NCI-H446 treated with DMSO at 0.1 percent for 48 hours (cell line): Measurements from ENCODE around the gene ARL13A.
"Not testable (repeated sequence)": the region's sequence is repeated elsewhere in the genome, so short reads cannot be mapped to it uniquely, and the experiment has no call there.

Experiments
- DNase-seq: peaks from one replicate; lab custom pipeline; 2025; lab: John Stamatoyannopoulos, UW

The ARL13A gene

DNA sequence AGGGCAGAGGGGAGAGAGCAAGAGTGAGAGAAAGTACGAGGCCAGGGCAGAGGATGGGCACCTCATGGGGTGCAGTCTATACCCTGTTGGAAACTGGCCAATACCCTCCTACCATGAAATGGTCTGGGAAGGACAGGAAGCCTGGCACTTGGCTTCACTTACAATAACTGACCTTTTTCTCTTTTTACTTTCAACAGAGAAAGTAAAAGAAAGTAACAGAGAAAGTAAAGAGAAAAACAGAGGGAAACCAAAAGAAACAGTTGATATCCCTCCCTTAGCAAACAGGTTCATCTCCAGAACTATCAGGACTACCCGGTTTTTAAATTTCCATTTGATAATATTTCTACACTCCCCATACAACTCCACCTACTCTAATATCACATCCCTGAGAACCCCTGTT lies 20.6 kb downstream of the ARL13A start:
- DNase-seq: no peak

- DNase-seq: no peak
These were observed 25.1 kb downstream of the ARL13A start for GRCh38 chrX:100994352-100995281.

GRCh38 chrX:100995469-100995868 lies 26.0 kb downstream of the ARL13A start:
- no peak for DNase-seq

DNA sequence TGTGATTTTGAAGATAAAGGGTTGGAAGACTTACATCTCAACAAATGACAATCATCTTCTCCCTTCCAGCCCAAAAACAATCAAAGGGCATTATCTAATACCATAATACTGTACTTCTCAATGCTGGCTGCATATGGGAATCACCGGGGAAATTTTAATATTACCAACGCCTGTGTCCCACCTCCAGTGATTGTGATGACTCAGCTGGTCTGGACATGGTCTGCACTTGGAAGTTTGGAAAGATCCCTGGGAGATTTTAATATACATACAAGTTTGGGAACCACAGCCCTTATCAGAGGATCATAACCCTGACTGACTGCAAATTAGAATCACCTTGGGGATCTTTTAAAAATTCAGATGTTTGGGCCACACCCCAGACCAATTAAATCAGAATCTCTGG lies 29.9 kb downstream of the ARL13A start:
- DNase-seq: no peak

DNA sequence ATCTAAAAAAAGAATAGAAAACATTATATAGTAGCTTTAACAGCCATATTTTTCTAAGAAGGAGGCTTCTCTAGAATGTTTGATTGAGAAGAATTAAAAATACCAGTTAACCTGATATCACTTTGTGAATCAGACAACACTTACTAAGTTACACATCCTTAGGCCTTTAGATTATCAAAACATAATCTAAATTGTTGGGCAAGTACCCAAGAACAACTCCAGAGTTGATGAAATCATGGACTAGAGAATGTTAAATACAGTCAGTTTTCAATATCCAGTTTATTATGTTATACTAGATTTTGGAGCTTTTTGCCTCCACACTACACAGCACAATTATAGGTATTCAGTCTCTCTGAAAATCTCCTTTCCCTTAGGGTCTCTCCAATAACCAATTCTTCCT lies 39.6 kb downstream of the ARL13A start:
- DNase-seq: no peak

DNA sequence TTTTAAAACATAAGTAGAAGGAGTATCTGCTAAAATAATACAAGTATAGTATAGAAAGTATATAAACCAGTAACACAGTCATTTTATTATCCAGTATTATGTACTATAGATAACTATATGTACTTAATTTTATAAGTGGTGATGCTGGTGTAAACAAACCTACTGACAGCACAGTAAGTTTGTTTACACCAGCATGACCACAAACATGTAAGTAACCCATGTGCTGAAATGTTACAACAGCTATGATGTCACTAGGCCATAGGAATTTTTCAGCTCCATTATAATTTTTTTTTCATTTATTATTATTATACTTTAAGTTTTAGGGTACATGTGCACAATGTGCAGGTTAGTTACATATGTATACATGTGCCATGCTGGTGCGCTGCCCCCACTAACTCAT lies 42.5 kb downstream of the ARL13A start:
- not testable (repeated sequence) for DNase-seq

- DNase-seq: no peak
These were observed 52.5 kb downstream of the ARL13A start for GRCh38 chrX:101022020-101022419.

DNA sequence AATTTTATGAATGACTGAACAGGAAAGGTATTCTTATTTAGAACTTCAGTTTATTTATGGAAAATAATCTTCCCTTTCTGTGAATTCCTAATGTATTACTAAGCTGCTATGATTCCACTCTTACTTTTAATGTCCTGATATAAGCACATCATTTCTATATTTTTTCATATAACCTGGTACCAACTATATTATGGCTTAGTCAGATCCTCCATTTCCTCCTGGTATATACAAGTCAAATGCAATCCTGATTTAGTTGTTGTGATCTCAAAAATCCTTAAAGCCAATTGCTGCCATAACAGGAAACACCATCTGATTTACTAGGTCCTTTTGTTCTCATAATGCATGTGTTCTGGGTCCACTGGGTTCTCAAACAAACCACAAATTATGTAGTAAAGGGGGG lies 55.6 kb downstream of the ARL13A start:
- DNase-seq: no peak

- no peak for DNase-seq
These were observed 59.1 kb downstream of the ARL13A start for GRCh38 chrX:101028562-101028961.

GRCh38 chrX:101029665-101030064 lies 60.2 kb downstream of the ARL13A start:
- DNase-seq: no peak

- no peak for DNase-seq
These were observed 67.7 kb downstream of the ARL13A start for GRCh38 chrX:101037231-101037630.

- no peak for DNase-seq
These were observed 70.7 kb downstream of the ARL13A start for GRCh38 chrX:101040197-101040596.
